Ovary (tissue), 9 donors: ENCODE results near the gene C3orf18. TPM values are rescaled to one million over a fixed set of nuclear protein-coding genes. Genes with fewer than 3 reads are reported as not detected.

ENCODE experiments used
- DNase-seq, 5 donors: peaks; one replicate each; pipeline ENCODE4 v3.0.0-alpha.2; 2019 to 2020
- H3K27ac ChIP-seq, 2 donors: fragments of 200-600 bp; one replicate each; pipeline versions ENCODE4 v1.5.1 to v1.8.0; 2019 to 2022
- H3K27me3 ChIP-seq: fragments of 200-600 bp; one replicate; pipeline ENCODE4 v1.8.0; 2022
- H3K36me3 ChIP-seq: fragments of 200-600 bp; sonication (generic); one replicate; pipeline ENCODE4 v1.5.1; 2019
- H3K4me1 ChIP-seq: one replicate; pipeline ENCODE4 v1.8.1; 2013; ENCODE audit warnings: mild to moderate bottlenecking, moderate library complexity; ENCODE audit not compliant: insufficient read depth
- H3K4me3 ChIP-seq: fragments of 200-600 bp; sonication (generic); one replicate; pipeline ENCODE4 v1.5.1; 2017
- H3K9me3 ChIP-seq, 2 donors: fragments of 200-600 bp in 1 of 2; sonication (generic) in 1 of 2; one replicate each; pipeline versions ENCODE4 v1.5.1 to v1.8.1; 2013 to 2019; ENCODE audit warnings: mild to moderate bottlenecking in 1 of 2, moderate library complexity in 1 of 2
- CTCF ChIP-seq, 3 donors: fragments of 450-650 bp in 2 of 3; fragments of 200-600 bp in 1 of 3; IDR thresholded peaks; one replicate each; pipeline versions ENCODE4 v1.5.1 to v1.8.0; 2016 to 2022; ENCODE audit warnings: antibody characterized with exemption in 3 of 3, mild to moderate bottlenecking in 1 of 3
- EP300 ChIP-seq: sonication (generic); formaldehyde crosslinking; IDR thresholded peaks from one replicate; pipeline ENCODE4 v1.6.1; 2017; ENCODE audit warnings: antibody characterized with exemption
- POLR2A ChIP-seq: fragments of 450-650 bp; IDR thresholded peaks from one replicate; pipeline ENCODE4 v1.6.1; 2017; ENCODE audit warnings: antibody characterized with exemption, mild to moderate bottlenecking, moderate library complexity
- WGBS, 3 donors: extraction: QIAGEN DNeasy Blood & Tissue Kit in 1 of 3; methylation state at CpG; one replicate each; pipeline versions ENCODE4 v1.1.5 to v1.1.7; 2013 to 2017; 5-methylcytosine and 5-hydroxymethylcytosine counted together
- intact Hi-C, 4 donors: fragments of 100-400 bp; cut with DNase I; formaldehyde crosslinking; loops; one replicate each; pipeline versions ENCODE4 v1.11.0 to v1.15.1; 2022 to 2023
- polyA plus RNA-seq, 2 donors: library from polyadenylated mRNA; stranded (reverse); fragments of 200-250 nt in 1 of 2; fragments of 350-450 nt in 1 of 2; fragmentation: Illumina TruSeq in 1 of 2; extraction: RNeasy Lipid Tissue Mini Kit (QIAGEN cat#74804) in 1 of 2; gene quantifications; one replicate each; pipeline ENCODE4 v1.2.3, GENCODE V29; 2013 to 2014
- total RNA-seq, 7 donors: library from RNA; depleted of rRNA in 2 of 7; stranded (reverse); fragments of >200 nt in 2 of 7; fragmentation: NEBNext Ultra II Directional in 3 of 7; extraction: Animal tissue kit (Norgen Biotek cat#: 25700) in 3 of 7; gene quantifications; one replicate each; pipeline versions ENCODE4 v1.1.0 to v1.2.4, GENCODE V29; 2016 to 2023
- donor health status: DM: no; HTN: no; CAD: no; lungs with moderate emphysema.
- donor health status: DM: no; HTN: no; CAD: no.
- donor health status: Bipolar disorder and iron deficiency.
- donor health status: DM: yes; HTN: yes; CAD: no.
- donor health status: DM: no; HTN: no; CAD: no.
- donor health status: DM: yes; HTN: yes; CAD: no.

Gene C3orf18
- total and polyA plus RNA-seq, 9 donors = 10.7 to 24.1 (median 17.5) TPM

- 62 to 70% (median 66%) methylated on average over 4 of the region's 4 CpGs for WGBS, 3 donors
- Histone ChIP-seq H3K36me3 (no peaks in the 10 kb centered on the region), H3K27me3 (no peaks in the 10 kb centered on the region), H3K9me3 (no peaks in the 10 kb centered on the region), H3K27ac (no peak overlapping the region), H3K4me1 (no peaks in the 10 kb centered on the region), H3K4me3 (no peak overlapping the region)
- no peak for DNase-seq
- TF ChIP-seq EP300 (no peak), POLR2A (no peak), CTCF (IDR thresholded peaks at IDR 0.05) (no peak)
- intact Hi-C loops = loop anchor here in 1 of 4 donors (10.0 kb wide), 1 partner anchor 163 kb away; no protein-coding TSS in a partner anchor
Measured at GRCh38 chr3:50537421-50538129, 30.0 kb downstream of the C3orf18 start.

- no peak for DNase-seq
- Histone ChIP-seq H3K27me3 (no peaks in the 10 kb centered on the region), H3K36me3 (no peaks in the 10 kb centered on the region), H3K27ac (no peak overlapping the region), H3K4me1 (no peaks in the 10 kb centered on the region), H3K4me3 (no peak overlapping the region), H3K9me3 (no peaks in the 10 kb centered on the region)
- 52 to 65% (median 56%) methylated on average over 5 of the region's 5 CpGs for WGBS, 3 donors
- intact Hi-C loops = loop anchor here in 1 of 4 donors (10.0 kb wide), 1 partner anchor 162 kb away; no protein-coding TSS in a partner anchor
- TF ChIP-seq EP300 = no peak
- no peak for TF ChIP-seq POLR2A
- TF ChIP-seq CTCF (IDR thresholded peaks at IDR 0.05) = no peak
Measured at GRCh38 chr3:50536471-50537180, 30.9 kb downstream of the C3orf18 start.

- Histone ChIP-seq H3K4me3 (no peak overlapping the region), H3K36me3 (no peaks in the 10 kb centered on the region), H3K9me3 (no peaks in the 10 kb centered on the region), H3K27ac (no peak overlapping the region), H3K4me1 (no peaks in the 10 kb centered on the region), H3K27me3 (no peaks in the 10 kb centered on the region)
- intact Hi-C loops = loop anchor here in 1 of 4 donors (10.0 kb wide), 1 partner anchor 160 kb away; no protein-coding TSS in a partner anchor
- TF ChIP-seq CTCF (IDR thresholded peaks at IDR 0.05) (no peak), EP300 (no peak), POLR2A (no peak)
- no peak for DNase-seq
- 61 to 76% (median 66%) methylated on average over 9 of the region's 9 CpGs for WGBS, 3 donors
Measured at GRCh38 chr3:50534681-50535330, 32.7 kb downstream of the C3orf18 start.

GRCh38 chr3:50533807-50534461, 33.6 kb downstream of the C3orf18 start:
- TF ChIP-seq POLR2A = no peak
- no peak for TF ChIP-seq CTCF (IDR thresholded peaks at IDR 0.05)
- no peak for TF ChIP-seq EP300
- no peak for DNase-seq
- Histone ChIP-seq H3K27ac (no peak overlapping the region), H3K4me1 (no peaks in the 10 kb centered on the region), H3K4me3 (no peak overlapping the region), H3K9me3 (no peaks in the 10 kb centered on the region), H3K27me3 (no peaks in the 10 kb centered on the region), H3K36me3 (no peaks in the 10 kb centered on the region)
- intact Hi-C loops = loop anchor here in 1 of 4 donors (10.0 kb wide), 1 partner anchor 159 kb away; no protein-coding TSS in a partner anchor
- WGBS, 3 donors = 68 to 79% (median 69%) methylated on average over 9 of the region's 9 CpGs
